GM18499 (cell line): ENCODE results near the gene KCNC1.

Experiments used
- ATAC-seq: cut with Tn5 transposase; IDR thresholded peaks from one replicate; pipeline ENCODE4 v1.9.1; 2021; ENCODE audit warnings: moderate number of reproducible peaks; ENCODE audit not compliant: insufficient read depth, unreplicated experiment

Gene KCNC1

DNA sequence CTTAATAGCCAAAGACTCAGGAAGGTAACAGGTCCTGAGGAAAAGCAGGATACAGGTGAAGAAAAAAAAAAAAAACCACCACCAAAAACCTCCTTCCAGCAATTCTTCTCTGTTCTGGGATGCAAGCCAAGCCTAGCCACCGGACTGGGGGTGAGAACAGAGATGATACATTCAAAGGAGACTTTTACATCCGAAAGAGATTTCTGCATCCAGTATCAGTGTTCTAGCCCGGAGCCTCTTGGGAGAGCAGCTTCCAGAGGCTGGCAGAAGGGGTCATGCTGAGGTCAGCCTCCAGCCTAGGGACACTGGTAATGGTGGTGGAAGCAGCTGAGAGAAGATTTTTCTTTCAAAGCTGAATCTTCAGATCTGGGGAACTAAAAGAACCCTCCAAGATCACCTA lies 76.2 kb downstream of the KCNC1 start:
- no peak for ATAC-seq

- ATAC-seq = no peak
These were observed 76.8 kb downstream of the KCNC1 start for GRCh38 chr11:17811352-17811751.

GRCh38 chr11:17812091-17812864 lies 77.7 kb downstream of the KCNC1 start:
- ATAC-seq = no peak

DNA sequence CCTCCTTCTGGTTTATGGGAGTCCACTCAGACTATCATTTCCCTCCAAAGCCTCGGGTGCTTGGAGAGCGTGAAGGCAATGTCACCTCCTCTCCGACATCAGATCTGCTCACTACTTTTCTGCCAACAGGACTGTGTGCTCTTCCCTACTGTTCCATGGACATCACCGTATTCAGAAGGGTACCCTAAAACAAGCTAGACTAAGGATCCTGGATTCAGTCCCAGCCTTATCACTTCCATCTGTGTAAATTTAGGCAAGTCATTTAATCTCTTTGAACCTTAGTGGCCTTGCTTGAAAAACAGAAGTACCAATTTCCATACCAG lies 78.2 kb downstream of the KCNC1 start:
- no peak for ATAC-seq

GRCh38 chr11:17813391-17814059 lies 78.9 kb downstream of the KCNC1 start:
- ATAC-seq = no peak

GRCh38 chr11:17814546-17814945 lies 80.0 kb downstream of the KCNC1 start:
- ATAC-seq = no peak

DNA sequence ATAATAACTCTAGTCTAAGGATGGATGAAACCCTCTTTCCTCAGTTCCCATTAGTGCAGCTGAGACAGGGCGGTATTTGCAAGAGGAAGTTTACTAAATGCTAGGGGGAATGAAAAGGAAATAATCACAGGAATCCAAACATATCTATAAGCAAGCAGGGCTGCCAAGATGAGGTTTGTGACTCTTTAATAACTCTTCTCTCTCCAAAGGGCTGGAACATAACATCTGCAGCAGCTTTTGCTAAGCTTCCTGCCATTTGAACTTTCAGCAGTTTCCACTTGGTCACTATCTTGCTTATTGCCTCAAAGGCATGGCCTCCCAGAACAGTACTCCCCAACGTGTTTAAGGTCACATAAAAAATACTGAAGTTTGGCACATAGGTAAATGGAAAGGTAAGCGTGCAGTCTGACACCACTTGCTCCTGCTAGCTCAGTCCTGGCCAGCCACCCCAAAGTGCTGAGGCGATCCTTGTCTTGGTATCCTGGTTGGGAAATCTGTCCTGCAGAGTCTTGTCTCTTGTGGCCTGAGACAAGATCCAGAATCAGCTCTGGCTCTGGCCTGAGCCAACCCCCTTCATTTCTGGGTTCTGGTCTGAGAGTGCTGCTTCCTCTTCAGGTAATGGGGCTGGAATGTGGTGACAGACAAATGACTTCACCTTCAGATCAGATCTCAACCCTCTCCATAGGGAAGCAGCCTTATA lies 81.8 kb downstream of the KCNC1 start:
- no peak for ATAC-seq

- no peak for ATAC-seq
These were observed 87.2 kb downstream of the KCNC1 start for GRCh38 chr11:17821648-17822400.

GRCh38 chr11:17822401-17822781 lies 87.8 kb downstream of the KCNC1 start:
- no peak for ATAC-seq

DNA sequence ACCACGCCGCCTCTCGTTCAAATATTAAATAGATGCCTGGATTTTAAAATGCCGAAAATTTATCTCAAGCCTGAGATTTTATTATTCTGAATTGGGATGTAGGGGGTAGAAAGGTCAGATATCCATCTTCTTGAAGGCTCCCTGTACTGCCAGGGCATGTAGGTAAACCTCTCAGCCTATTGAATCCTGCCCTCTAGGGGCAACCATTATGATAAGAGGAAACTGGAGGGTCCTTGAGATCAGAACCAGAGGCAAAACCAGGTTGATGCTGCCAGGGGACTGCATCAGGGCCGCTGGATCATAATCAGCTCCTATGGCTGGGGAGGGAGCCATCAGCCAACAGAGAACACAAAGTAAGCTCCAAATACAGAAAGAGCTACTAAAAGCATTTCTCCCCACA lies 92.4 kb downstream of the KCNC1 start:
- no peak for ATAC-seq

GRCh38 chr11:17828311-17828751 lies 93.8 kb downstream of the KCNC1 start:
- no peak for ATAC-seq

GRCh38 chr11:17831228-17831627 lies 96.6 kb downstream of the KCNC1 start:
- no peak for ATAC-seq

DNA sequence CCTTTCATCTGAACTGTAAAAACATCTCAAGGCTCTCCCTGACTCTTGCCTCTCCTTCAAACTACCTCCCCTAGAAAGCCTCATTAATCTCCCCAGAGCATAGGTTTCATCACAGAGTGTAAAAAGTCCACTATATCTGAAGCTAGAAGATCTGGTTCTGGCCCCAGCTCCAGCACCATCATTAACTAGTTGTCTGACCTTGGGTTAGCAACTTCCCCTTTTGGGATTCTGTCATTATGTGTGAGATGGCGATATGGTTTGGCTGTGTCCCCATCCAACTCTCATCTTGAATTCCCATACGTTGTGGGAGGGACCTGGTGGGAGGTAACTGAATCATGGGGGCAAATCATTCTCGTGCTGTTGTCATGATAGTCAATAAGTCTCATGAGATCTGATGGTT lies 97.3 kb downstream of the KCNC1 start:
- no peak for ATAC-seq
